Measurements from ENCODE around the gene PCGF3. TPM values are rescaled to one million over a fixed set of nuclear protein-coding genes. Genes with fewer than 3 reads are reported as not detected.

The PCGF3 gene
- total and polyA plus RNA-seq, 9 of the 15 experiments (the other 6 are each of a cell fraction or from before 2014, with no cell fraction given), result 2.6 to 46.1 (median 20.3) TPM

DNA sequence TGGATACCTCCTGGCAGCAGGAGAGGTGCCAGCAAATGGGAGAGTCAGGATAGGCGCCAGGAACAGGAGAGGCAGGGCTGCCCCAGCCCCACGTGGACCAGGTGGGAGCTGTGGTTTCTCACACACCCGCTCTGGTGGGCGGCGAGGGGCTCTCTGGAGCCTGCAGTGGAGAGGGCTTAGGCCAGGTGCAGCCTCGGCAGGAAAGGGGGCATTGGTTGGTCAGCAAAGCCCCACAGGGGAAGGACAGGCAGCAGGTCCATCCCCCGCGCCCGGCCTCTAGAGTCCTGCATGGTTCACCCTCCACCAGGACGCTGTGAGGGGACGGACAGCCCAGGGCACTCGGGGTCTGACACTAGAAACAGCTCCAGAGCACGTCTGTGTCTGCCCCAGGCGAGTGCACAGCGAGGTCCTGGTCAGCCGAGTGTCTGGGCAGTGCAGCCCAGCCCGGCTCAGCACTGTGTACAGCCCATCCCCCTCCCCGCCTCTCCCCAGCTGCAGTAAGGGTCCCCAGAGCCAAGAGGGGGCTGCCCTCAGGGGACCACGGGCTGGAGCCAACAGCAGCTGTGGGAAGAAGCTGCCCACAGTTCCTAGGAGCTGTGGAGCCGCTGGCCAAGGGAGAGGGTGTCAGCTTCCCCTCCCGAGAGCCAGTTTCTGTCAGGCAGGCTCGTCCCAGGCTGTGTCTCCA is 39.7 kb upstream of the PCGF3 start:
- H2AFZ ChIP-seq (ENCODE audit: low read depth, low read length), result no peak overlapping the region
- no peak overlapping the region for H3K4me2 ChIP-seq (ENCODE audit: insufficient read depth, low read length)
- H3K4me1 ChIP-seq (replicated peaks in 1 of 2; ENCODE audit: control insufficient read depth in 2 of 2, insufficient read depth in 2 of 2, low read length in 2 of 2), result peaks cover 0 to 42% of the 10 kb centered on the region in 2 experiments; a peak in 2 of 5 replicates
- no peak for DNase-seq (ENCODE audit: extremely low read depth in 1 of 4, low spot score in 3 of 4)
- peaks cover 21 to 52% of the 10 kb centered on the region in 2 experiments; a peak in 3 of 5 replicates for H3K27me3 ChIP-seq (ENCODE audit: control insufficient read depth in 2 of 2, insufficient read depth in 2 of 2, low read length in 2 of 2)
- peak; percentile 49 for ATAC-seq
- no peaks in the 10 kb centered on the region for H3K79me2 ChIP-seq (ENCODE audit: control insufficient read depth, insufficient read depth, low read length)
- H3K9me1 ChIP-seq (ENCODE audit: control insufficient read depth, insufficient read depth, low read length), result no peaks in the 10 kb centered on the region
- CTCF ChIA-PET (ENCODE audit: low intra/inter-chr PET ratio), result no interaction called here
- no peaks in the 10 kb centered on the region for H3K9me3 ChIP-seq (replicated peaks; ENCODE audit: control insufficient read depth, insufficient read depth, low read depth, low read length)
- intact Hi-C loops (cut with micrococcal nuclease) (no loop called here), in situ Hi-C loops (cut with MboI) (no loop called here)
- WGBS (ENCODE audit: insufficient coverage, low coverage, missing lambda C conversion rate), result 4% methylated on average over 15 of the region's 22 CpGs
- POLR2A ChIA-PET, result interaction anchor here (1.0 kb wide), 1 partner anchor 13 kb away, joined by 3 read pairs; no protein-coding TSS in a partner anchor
- no TSS peak for BruUV-seq (replicated peaks)
- peak; percentile 16 for TF ChIP-seq POLR2G (IDR thresholded peaks at IDR 0.05; ENCODE audit: low read depth, low read length)
- no peak for TF ChIP-seq ZNF717 (CRISPR knock-in tag; IDR thresholded peaks at IDR 0.05)
- H3K36me3 ChIP-seq (ENCODE audit: control insufficient read depth, insufficient read depth, low read length), result peaks cover 5% of the 10 kb centered on the region; the same call in 2 of the 3 replicates
- no peak overlapping the region for H3K4me3 ChIP-seq
- no peak overlapping the region for H3K27ac ChIP-seq (ENCODE audit: extremely low read depth, low read depth, low read length)
- peak overlapping the region in 1 of 2 experiments; percentile 43; a peak in 1 of 4 replicates for H3K9ac ChIP-seq (ENCODE audit: insufficient read depth in 1 of 2, low read depth in 2 of 2, low read length in 2 of 2)
- no peak for FAIRE-seq
- no peaks in the 10 kb centered on the region for H4K20me1 ChIP-seq (replicated peaks; ENCODE audit: control insufficient read depth, insufficient read depth, low read length)

GRCh38 chr4:666436-666810 is 39.2 kb upstream of the PCGF3 start:
- peaks cover 21 to 52% of the 10 kb centered on the region in 2 experiments; a peak in 3 of 5 replicates for H3K27me3 ChIP-seq (ENCODE audit: control insufficient read depth in 2 of 2, insufficient read depth in 2 of 2, low read length in 2 of 2)
- H3K27ac ChIP-seq (ENCODE audit: extremely low read depth, low read depth, low read length), result no peak overlapping the region
- ChIA-PET CTCF (ENCODE audit: low intra/inter-chr PET ratio) (no interaction called here), POLR2A (interaction anchor here (1.0 to 1.5 kb wide), 2 partner anchors 13 to 21 kb away, joined by 3 read pairs; no protein-coding TSS in a partner anchor)
- H3K9me1 ChIP-seq (ENCODE audit: control insufficient read depth, insufficient read depth, low read length), result no peaks in the 10 kb centered on the region
- in situ Hi-C loops (cut with MboI), result no loop called here
- no TSS peak for BruUV-seq (replicated peaks)
- WGBS (ENCODE audit: insufficient coverage, low coverage, missing lambda C conversion rate), result 35% methylated on average over 15 of the region's 22 CpGs
- no peak overlapping the region for H2AFZ ChIP-seq (ENCODE audit: low read depth, low read length)
- H3K9me3 ChIP-seq (replicated peaks; ENCODE audit: control insufficient read depth, insufficient read depth, low read depth, low read length), result no peaks in the 10 kb centered on the region
- H3K79me2 ChIP-seq (ENCODE audit: control insufficient read depth, insufficient read depth, low read length), result no peaks in the 10 kb centered on the region
- ATAC-seq (no peak), DNase-seq (ENCODE audit: extremely low read depth in 1 of 4, low spot score in 3 of 4) (no peak), FAIRE-seq (no peak)
- H3K4me1 ChIP-seq (replicated peaks in 1 of 2; ENCODE audit: control insufficient read depth in 2 of 2, insufficient read depth in 2 of 2, low read length in 2 of 2), result peaks cover 0 to 42% of the 10 kb centered on the region in 2 experiments; a peak in 2 of 5 replicates
- intact Hi-C loops (cut with micrococcal nuclease), result no loop called here
- H3K4me3 ChIP-seq, result no peak overlapping the region
- no peak overlapping the region for H3K4me2 ChIP-seq (ENCODE audit: insufficient read depth, low read length)
- H3K36me3 ChIP-seq (ENCODE audit: control insufficient read depth, insufficient read depth, low read length), result peaks cover 10% of the 10 kb centered on the region; the same call in 2 of the 3 replicates
- peak overlapping the region in 1 of 2 experiments; percentile 43; a peak in 1 of 4 replicates for H3K9ac ChIP-seq (ENCODE audit: insufficient read depth in 1 of 2, low read depth in 2 of 2, low read length in 2 of 2)
- H4K20me1 ChIP-seq (replicated peaks; ENCODE audit: control insufficient read depth, insufficient read depth, low read length), result no peaks in the 10 kb centered on the region
- TF ChIP-seq, protein P1, sequence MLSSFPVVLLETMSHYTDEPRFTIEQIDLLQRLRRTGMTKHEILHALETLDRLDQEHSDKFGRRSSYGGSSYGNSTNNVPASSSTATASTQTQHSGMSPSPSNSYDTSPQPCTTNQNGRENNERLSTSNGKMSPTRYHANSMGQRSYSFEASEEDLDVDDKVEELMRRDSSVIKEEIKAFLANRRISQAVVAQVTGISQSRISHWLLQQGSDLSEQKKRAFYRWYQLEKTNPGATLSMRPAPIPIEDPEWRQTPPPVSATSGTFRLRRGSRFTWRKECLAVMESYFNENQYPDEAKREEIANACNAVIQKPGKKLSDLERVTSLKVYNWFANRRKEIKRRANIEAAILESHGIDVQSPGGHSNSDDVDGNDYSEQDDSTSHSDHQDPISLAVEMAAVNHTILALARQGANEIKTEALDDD (IDR thresholded peaks at IDR 0.05), result no peak
- TF ChIP-seq ZFP30 (CRISPR knock-in tag; IDR thresholded peaks at IDR 0.05; ENCODE audit: borderline replicate concordance) (no peak), CHD4 (IDR thresholded peaks at IDR 0.05; ENCODE audit: insufficient read depth, insufficient replicate concordance, low read depth, low read length, poor library complexity, severe bottlenecking) (no peak), ZNF79 (CRISPR knock-in tag; IDR thresholded peaks at IDR 0.05; ENCODE audit: low read depth) (no peak), TCF15 (CRISPR knock-in tag; IDR thresholded peaks at IDR 0.05) (no peak), GATA2 (CRISPR knock-in tag; IDR thresholded peaks at IDR 0.05) (no peak), MXI1 (IDR thresholded peaks at IDR 0.05; ENCODE audit: low read depth, low read length) (no peak), HCFC1 (IDR thresholded peaks at IDR 0.05; ENCODE audit: low read depth, low read length) (no peak), NR2C2 (CRISPR knock-in tag; IDR thresholded peaks at IDR 0.05) (no peak), NR2C2 (tag; IDR thresholded peaks at IDR 0.05) (no peak)

Measured in K562 (cell line).